Trophoblast cell (in vitro differentiated cells and primary cell): ENCODE data around the gene PHF21B.

Source experiments
- DNase-seq, 2 donors: peaks; one replicate each; pipeline ENCODE4 v3.0.0-alpha.2; 2016
- H2AFZ ChIP-seq: 2 replicates; pipeline ENCODE4 v1.6.1; 2013; ENCODE audit warnings: low read length, moderate library complexity, mild to moderate bottlenecking; ENCODE audit not compliant: insufficient read depth, poor library complexity
- H2AK5ac ChIP-seq: 2 replicates; pipeline ENCODE4 v1.6.1; 2013; ENCODE audit warnings: mild to moderate bottlenecking, low read length
- H2BK120ac ChIP-seq: 2 replicates; pipeline ENCODE4 v1.6.1; 2013; ENCODE audit warnings: low read length, mild to moderate bottlenecking, moderate library complexity; ENCODE audit not compliant: insufficient read depth, poor library complexity
- H2BK12ac ChIP-seq: 2 replicates; pipeline ENCODE4 v1.6.1; 2013; ENCODE audit warnings: mild to moderate bottlenecking, low read length, moderate library complexity
- H2BK5ac ChIP-seq: 2 replicates; pipeline ENCODE4 v1.6.1; 2013; ENCODE audit warnings: low read length, low read depth, moderate library complexity, mild to moderate bottlenecking; ENCODE audit not compliant: poor library complexity
- H3K14ac ChIP-seq: 2 replicates; pipeline ENCODE4 v1.6.1; 2013; ENCODE audit warnings: mild to moderate bottlenecking, low read length
- H3K18ac ChIP-seq: 2 replicates; pipeline ENCODE4 v1.6.1; 2013; ENCODE audit warnings: mild to moderate bottlenecking, low read length
- H3K23ac ChIP-seq: 2 replicates; pipeline ENCODE4 v1.6.1; 2013; ENCODE audit warnings: low read length
- H3K27ac ChIP-seq: 2 replicates; pipeline ENCODE4 v1.5.1; 2013; ENCODE audit warnings: low read depth, mild to moderate bottlenecking, inconsistent platforms, low read length, moderate library complexity
- H3K27me3 ChIP-seq: 2 replicates; pipeline ENCODE4 v1.6.1; 2013; ENCODE audit warnings: inconsistent platforms, mild to moderate bottlenecking, low read length, moderate library complexity; ENCODE audit not compliant: insufficient read depth
- H3K36me3 ChIP-seq, 2 experiments: 1 replicate in 1 of 2; 2 replicates in 1 of 2; pipeline ENCODE4 v1.6.1; 2013; ENCODE audit warnings: low read length in 2 of 2, mild to moderate bottlenecking in 2 of 2, moderate library complexity in 1 of 2; ENCODE audit not compliant: insufficient read depth in 2 of 2, control insufficient read depth in 1 of 2
- H3K4ac ChIP-seq: 2 replicates; pipeline ENCODE4 v1.6.1; 2013; ENCODE audit warnings: low read depth, mild to moderate bottlenecking, low read length, moderate library complexity
- H3K4me1 ChIP-seq, 2 experiments: 1 replicate in 1 of 2; 2 replicates in 1 of 2; pipeline ENCODE4 v1.6.1; 2013; ENCODE audit warnings: low read length in 2 of 2, mild to moderate bottlenecking in 2 of 2, moderate library complexity in 1 of 2; ENCODE audit not compliant: insufficient read depth in 2 of 2, control insufficient read depth in 1 of 2
- H3K4me2 ChIP-seq: 2 replicates; pipeline ENCODE4 v1.6.1; 2013; ENCODE audit warnings: inconsistent platforms, mild to moderate bottlenecking, low read length, moderate library complexity
- H3K4me3 ChIP-seq: 2 replicates; pipeline ENCODE4 v1.5.1; 2013; ENCODE audit warnings: mild to moderate bottlenecking, low read depth, low read length, inconsistent platforms
- H3K79me1 ChIP-seq: one replicate; pipeline ENCODE4 v1.6.1; 2013; ENCODE audit warnings: low read length
- H3K79me2 ChIP-seq: 2 replicates; pipeline ENCODE4 v1.6.1; 2013; ENCODE audit warnings: low read length, mild to moderate bottlenecking; ENCODE audit not compliant: control insufficient read depth, insufficient read depth, poor library complexity
- H3K9ac ChIP-seq: 2 replicates; pipeline ENCODE4 v1.6.1; 2013; ENCODE audit warnings: mild to moderate bottlenecking, low read length
- H3K9me3 ChIP-seq: 2 replicates; pipeline ENCODE4 v1.6.1; 2013; ENCODE audit warnings: low read depth, mild to moderate bottlenecking, control low read depth, inconsistent platforms, low read length; ENCODE audit not compliant: insufficient read depth
- H4K12ac ChIP-seq: 2 replicates; pipeline ENCODE4 v1.6.1; 2013; ENCODE audit warnings: low read depth, mild to moderate bottlenecking, low read length, moderate library complexity
- H4K8ac ChIP-seq: 2 replicates; pipeline ENCODE4 v1.6.1; 2013; ENCODE audit warnings: low read depth, mild to moderate bottlenecking, low read length, moderate library complexity
- H4K91ac ChIP-seq: one replicate; pipeline ENCODE4 v1.6.1; 2013; ENCODE audit warnings: low read depth, mild to moderate bottlenecking, low read length, moderate library complexity
- WGBS: extraction: QIAGEN DNeasy Blood & Tissue Kit; methylation state at CpG from one replicate; pipeline ENCODE4 v1.1.7; 2013; ENCODE audit warnings: missing lambda C conversion rate; ENCODE audit not compliant: insufficient read length, insufficient coverage; ENCODE audit errors: extremely low coverage; 5-methylcytosine and 5-hydroxymethylcytosine counted together

PHF21B gene

DNA sequence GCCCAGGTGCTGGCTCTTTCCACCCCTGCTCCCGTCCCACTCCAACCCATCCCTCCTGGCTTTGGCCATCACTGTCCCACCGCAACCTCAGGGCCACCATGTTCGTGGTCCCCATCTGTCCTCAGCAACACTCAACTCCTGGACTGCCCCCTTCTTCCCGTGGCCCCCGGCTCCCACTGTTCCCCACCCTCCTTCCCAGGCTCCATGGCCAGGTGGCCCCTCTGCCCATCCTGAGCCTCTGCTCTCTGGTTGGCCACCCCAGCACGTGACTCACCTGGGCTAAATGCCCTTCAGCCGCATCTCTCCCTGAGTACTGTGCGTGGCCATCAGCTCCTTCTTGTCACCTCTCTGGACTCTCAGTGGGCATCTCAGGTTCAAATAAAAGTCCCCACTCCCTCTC lies 41.6 kb upstream of the PHF21B start:
- H3K18ac ChIP-seq = no peak overlapping the region
- H4K8ac ChIP-seq = no peak overlapping the region
- H2AFZ ChIP-seq = no peak overlapping the region
- no peaks in the 10 kb centered on the region for H3K4me1 ChIP-seq
- H3K4ac ChIP-seq = no peak overlapping the region
- H3K4me2 ChIP-seq = no peak overlapping the region
- no peak overlapping the region for H4K91ac ChIP-seq
- H3K9ac ChIP-seq = no peak overlapping the region
- H2AK5ac ChIP-seq = no peak overlapping the region
- H3K36me3 ChIP-seq = no peaks in the 10 kb centered on the region
- H3K14ac ChIP-seq = no peak overlapping the region
- no peak overlapping the region for H2BK5ac ChIP-seq
- no CpG with 5 or more reads among the region's 8 CpGs for WGBS
- H2BK120ac ChIP-seq = no peak overlapping the region
- no peak overlapping the region for H3K23ac ChIP-seq
- H3K79me1 ChIP-seq = no peaks in the 10 kb centered on the region
- H3K27me3 ChIP-seq = no peaks in the 10 kb centered on the region
- H4K12ac ChIP-seq = no peak overlapping the region
- H3K27ac ChIP-seq = no peak overlapping the region
- H3K9me3 ChIP-seq = no peaks in the 10 kb centered on the region
- no peak overlapping the region for H2BK12ac ChIP-seq
- H3K4me3 ChIP-seq = no peak overlapping the region
- no peak for DNase-seq
- H3K79me2 ChIP-seq = no peaks in the 10 kb centered on the region

DNA sequence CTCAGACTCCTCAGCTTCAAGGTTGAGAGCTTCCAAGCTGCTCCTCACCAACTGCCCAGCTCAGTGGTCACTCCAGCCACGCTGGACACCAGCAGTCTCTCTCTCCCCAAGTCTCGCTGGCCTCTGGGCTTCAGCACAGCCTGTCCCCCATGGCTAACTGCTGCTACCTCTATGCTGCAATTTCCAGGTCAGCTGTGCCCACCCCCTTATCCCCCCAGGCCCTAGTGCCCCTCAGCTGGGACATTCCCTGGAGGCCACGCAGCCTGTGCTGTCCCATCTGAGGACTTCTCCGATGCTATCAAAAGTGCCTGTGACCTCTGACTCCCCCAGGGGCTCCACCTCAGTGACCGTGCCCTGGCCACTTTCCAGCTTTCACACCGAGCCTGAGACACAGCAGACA lies 37.5 kb upstream of the PHF21B start:
- Histone ChIP-seq H3K4ac (no peak overlapping the region), H2BK5ac (no peak overlapping the region), H3K36me3 (no peaks in the 10 kb centered on the region), H2AFZ (no peak overlapping the region), H3K79me2 (no peaks in the 10 kb centered on the region), H3K4me2 (no peak overlapping the region), H3K14ac (no peak overlapping the region), H3K27me3 (no peaks in the 10 kb centered on the region), H4K12ac (no peak overlapping the region), H3K4me3 (no peak overlapping the region), H4K8ac (no peak overlapping the region), H2AK5ac (no peak overlapping the region), H2BK12ac (no peak overlapping the region), H3K9me3 (no peaks in the 10 kb centered on the region), H3K18ac (no peak overlapping the region), H3K79me1 (no peaks in the 10 kb centered on the region), H2BK120ac (no peak overlapping the region), H4K91ac (no peak overlapping the region), H3K4me1 (no peaks in the 10 kb centered on the region), H3K23ac (no peak overlapping the region), H3K9ac (no peak overlapping the region), H3K27ac (no peak overlapping the region)
- no peak for DNase-seq
- WGBS = no CpG with 5 or more reads among the region's 6 CpGs

DNA sequence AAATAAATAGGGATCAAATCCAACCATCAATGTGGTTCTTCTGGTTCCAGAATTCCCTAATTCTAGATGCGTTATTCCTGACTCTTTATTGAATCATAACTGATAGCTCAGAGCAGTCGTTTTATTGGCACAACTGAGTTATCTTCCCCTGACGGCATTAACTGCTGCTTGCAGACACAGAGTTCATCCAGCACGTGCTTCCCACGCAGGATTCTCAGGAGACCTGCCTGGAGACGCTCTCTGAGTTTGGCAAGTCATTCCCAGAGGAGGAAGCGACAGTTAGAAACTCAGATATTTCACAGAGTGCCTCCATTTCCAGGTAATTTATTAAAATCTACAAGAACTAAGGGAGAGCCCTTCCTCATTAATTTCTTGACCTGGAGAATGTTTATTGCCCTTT lies 35.4 kb upstream of the PHF21B start:
- Histone ChIP-seq H3K4me3 (no peak overlapping the region), H2BK5ac (no peak overlapping the region), H4K12ac (no peak overlapping the region), H4K8ac (no peak overlapping the region), H4K91ac (no peak overlapping the region), H3K4me2 (no peak overlapping the region), H3K14ac (no peak overlapping the region), H3K79me2 (no peaks in the 10 kb centered on the region), H3K23ac (no peak overlapping the region), H3K4me1 (no peaks in the 10 kb centered on the region), H2AK5ac (no peak overlapping the region), H3K9me3 (no peaks in the 10 kb centered on the region), H2AFZ (no peak overlapping the region), H3K27me3 (no peaks in the 10 kb centered on the region), H3K18ac (no peak overlapping the region), H3K4ac (no peak overlapping the region), H3K27ac (no peak overlapping the region), H3K36me3 (no peaks in the 10 kb centered on the region), H3K9ac (no peak overlapping the region), H2BK120ac (no peak overlapping the region), H3K79me1 (no peaks in the 10 kb centered on the region), H2BK12ac (no peak overlapping the region)
- no CpG with 5 or more reads among the region's 7 CpGs for WGBS
- DNase-seq = no peak

DNA sequence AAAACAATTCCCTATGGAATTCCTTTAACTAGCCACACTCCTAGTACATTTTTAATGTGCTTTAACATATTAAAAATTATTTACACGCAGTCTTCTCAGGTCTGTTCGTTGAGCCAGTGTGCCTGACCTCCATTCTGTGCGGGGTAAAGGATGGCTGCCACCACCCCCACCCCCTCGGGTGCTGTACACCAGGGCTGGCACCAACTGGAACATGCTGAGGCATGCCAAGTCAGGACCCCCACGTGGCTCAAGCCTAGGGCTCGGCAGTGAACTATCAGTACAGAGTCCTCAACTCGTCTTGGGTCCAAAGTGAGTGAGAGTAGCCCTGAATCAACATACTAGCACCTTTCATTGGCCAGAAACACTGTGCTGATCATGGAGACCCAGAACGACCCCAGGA lies 32.5 kb upstream of the PHF21B start:
- Histone ChIP-seq H4K8ac (no peak overlapping the region), H4K91ac (no peak overlapping the region), H3K4ac (no peak overlapping the region), H3K27ac (no peak overlapping the region), H3K79me1 (no peaks in the 10 kb centered on the region), H3K4me1 (no peaks in the 10 kb centered on the region), H3K4me3 (no peak overlapping the region), H3K4me2 (no peak overlapping the region), H3K79me2 (no peaks in the 10 kb centered on the region), H2BK120ac (no peak overlapping the region), H3K14ac (no peak overlapping the region), H3K9ac (no peak overlapping the region), H4K12ac (no peak overlapping the region), H3K23ac (no peak overlapping the region), H2BK12ac (no peak overlapping the region), H3K27me3 (no peaks in the 10 kb centered on the region), H2AK5ac (no peak overlapping the region), H3K9me3 (peaks cover 9% of the 10 kb centered on the region), H3K18ac (no peak overlapping the region), H2AFZ (no peak overlapping the region), H3K36me3 (no peaks in the 10 kb centered on the region), H2BK5ac (no peak overlapping the region)
- no peak for DNase-seq
- no CpG with 5 or more reads among the region's 8 CpGs for WGBS
